WTC11 (cell line): Measurements from ENCODE around the gene STOM. TPM values are rescaled to one million over a fixed set of nuclear protein-coding genes. Genes with fewer than 3 reads are reported as not detected.

ENCODE experiments used
- ATAC-seq: fragments of 200-7000 bp; cut with Tn5 transposase; 2 replicates; pipeline ENCODE4 v1.10.0; 2021; ENCODE audit warnings: mild to moderate bottlenecking, moderate library complexity
- CTCF ChIA-PET: fragments of 300-600 bp; sonication (Branson Sonifier 250); formaldehyde crosslinking; loops from one replicate; lab custom pipeline; 2021; ENCODE audit warnings: antibody characterized with exemption; lab: Charles Lee
- POLR2A ChIA-PET: fragments of 350-600 bp; sonication (Branson Sonifier 250); formaldehyde crosslinking; loops from one replicate; lab custom pipeline; 2021; ENCODE audit warnings: antibody characterized with exemption; lab: Charles Lee
- DNase-seq: peaks from one replicate; pipeline ENCODE4 v3.0.0; 2021; ENCODE audit warnings: low spot score
- H3K27ac Mint-ChIP-seq: 2 replicates; pipeline ENCODE4 v1.8.0; 2021; ENCODE audit warnings: mixed read lengths
- H3K27me3 Mint-ChIP-seq: 2 replicates; pipeline ENCODE4 v1.8.0; 2021; ENCODE audit warnings: low read depth, mild to moderate bottlenecking, moderate library complexity, mixed read lengths
- H3K36me3 Mint-ChIP-seq: 2 replicates; pipeline ENCODE4 v1.8.0; 2021; ENCODE audit warnings: mixed read lengths
- H3K4me1 Mint-ChIP-seq: 2 replicates; pipeline ENCODE4 v1.8.0; 2022; ENCODE audit warnings: mixed read lengths
- H3K4me3 Mint-ChIP-seq: 2 replicates; pipeline ENCODE4 v1.8.0; 2021; ENCODE audit warnings: mild to moderate bottlenecking, moderate library complexity, mixed read lengths
- H3K9me3 Mint-ChIP-seq: 2 replicates; pipeline ENCODE4 v1.8.0; 2021; ENCODE audit warnings: mixed read lengths
- ELF4 ChIP-seq: sonication (generic); formaldehyde crosslinking; IDR thresholded peaks from 2 replicates; pipeline ENCODE4 v1.8.1; 2022; ENCODE audit warnings: low read depth, mild to moderate bottlenecking, moderate library complexity, missing genetic modification reagents
- FOXP4 ChIP-seq: sonication (generic); formaldehyde crosslinking; IDR thresholded peaks from 2 replicates; pipeline ENCODE4 v1.8.0; 2022; ENCODE audit warnings: mild to moderate bottlenecking, missing genetic modification reagents
- GABPB1 ChIP-seq: sonication (generic); formaldehyde crosslinking; IDR thresholded peaks from 2 replicates; pipeline ENCODE4 v1.8.1; 2023; ENCODE audit warnings: mild to moderate bottlenecking, missing genetic modification reagents
- GTF2I ChIP-seq: fragments of 250-450 bp; sonication (Bioruptor Pico); conservative IDR thresholded peaks from 2 replicates; pipeline ENCODE4 v1.4.0; 2021; ENCODE audit warnings: mild to moderate bottlenecking
- HMGA2 ChIP-seq: fragments of 250-450 bp; sonication (Bioruptor Pico); IDR thresholded peaks from 2 replicates; pipeline ENCODE4 v1.4.0; 2021; ENCODE audit warnings: mild to moderate bottlenecking, moderate library complexity
- IRF1 ChIP-seq: sonication (generic); formaldehyde crosslinking; IDR thresholded peaks from 2 replicates; pipeline ENCODE4 v1.8.0; 2023; ENCODE audit warnings: missing genetic modification reagents
- KAT7 ChIP-seq: sonication (generic); formaldehyde crosslinking; IDR thresholded peaks from 2 replicates; pipeline ENCODE4 v1.8.1; 2023; ENCODE audit warnings: missing genetic modification reagents, mild to moderate bottlenecking, borderline replicate concordance
- MAX ChIP-seq: sonication (generic); formaldehyde crosslinking; IDR thresholded peaks from 2 replicates; pipeline ENCODE4 v1.8.0; 2022; ENCODE audit warnings: mild to moderate bottlenecking, missing genetic modification reagents
- NFATC4 ChIP-seq: fragments of 250-450 bp; sonication (Bioruptor Pico); IDR thresholded peaks from 2 replicates; pipeline ENCODE4 v1.9.0; 2021; ENCODE audit warnings: mild to moderate bottlenecking
- NR2C2 ChIP-seq: sonication (generic); formaldehyde crosslinking; IDR thresholded peaks from 2 replicates; pipeline ENCODE4 v1.8.0; 2022; ENCODE audit warnings: mild to moderate bottlenecking, missing genetic modification reagents
- NR3C1 ChIP-seq: sonication (generic); formaldehyde crosslinking; conservative IDR thresholded peaks from 2 replicates; pipeline ENCODE4 v1.8.1; 2023; ENCODE audit warnings: low read depth, mild to moderate bottlenecking, missing genetic modification reagents
- PRDM15 ChIP-seq: sonication (generic); formaldehyde crosslinking; IDR thresholded peaks from 2 replicates; pipeline ENCODE4 v1.8.0; 2022; ENCODE audit warnings: missing genetic modification reagents
- RORB ChIP-seq: fragments of 250-450 bp; sonication (Bioruptor Pico); IDR thresholded peaks from 2 replicates; pipeline ENCODE4 v1.9.0; 2021; ENCODE audit warnings: mild to moderate bottlenecking
- SMAD3 ChIP-seq: sonication (generic); formaldehyde crosslinking; IDR thresholded peaks from 2 replicates; pipeline ENCODE4 v1.8.0; 2022; ENCODE audit warnings: missing genetic modification reagents, mild to moderate bottlenecking, borderline replicate concordance
- SMAD4 ChIP-seq: sonication (generic); formaldehyde crosslinking; IDR thresholded peaks from 2 replicates; pipeline ENCODE4 v1.8.0; 2022; ENCODE audit warnings: mild to moderate bottlenecking, missing genetic modification reagents
- TCF7 ChIP-seq: sonication (generic); formaldehyde crosslinking; IDR thresholded peaks from 2 replicates; pipeline ENCODE4 v1.8.0; 2022; ENCODE audit warnings: mild to moderate bottlenecking, low read depth, missing genetic modification reagents, moderate library complexity
- ZNF317 ChIP-seq: sonication (generic); formaldehyde crosslinking; IDR thresholded peaks from 2 replicates; pipeline ENCODE4 v1.8.1; 2023; ENCODE audit warnings: low read depth, mild to moderate bottlenecking, moderate library complexity, missing genetic modification reagents, borderline replicate concordance
- ZNF416 ChIP-seq: fragments of 250-450 bp; sonication (Bioruptor Pico); IDR thresholded peaks from 2 replicates; pipeline ENCODE4 v1.9.0; 2021; ENCODE audit warnings: mild to moderate bottlenecking, inconsistent platforms
- total RNA-seq: library from RNA; stranded (reverse); gene quantifications from 3 replicates; pipeline ENCODE4 v1.2.3, GENCODE V29; 2021

Gene STOM
- total RNA-seq, 1 experiment from 2014 or later: 32.9 TPM

- TF ChIP-seq PRDM15 (CRISPR knock-in tag) (no peak), ZNF416 (CRISPR knock-in tag) (no peak), HMGA2 (CRISPR knock-in tag) (no peak), GTF2I (no peak)
These were observed 66.3 kb downstream of the STOM start (continued) for GRCh38 chr9:121303456-121304451.

GRCh38 chr9:121302786-121303185 lies 67.3 kb downstream of the STOM start:
- no peak for DNase-seq
- CTCF ChIA-PET: interaction anchor here (0.8 to 1.2 kb wide), 2 partner anchors 12 to 17 kb away, joined by 3 to 4 read pairs; no protein-coding TSS in a partner anchor

GRCh38 chr9:121302341-121302740 lies 67.7 kb downstream of the STOM start:
- Mint-ChIP-seq H3K27ac (no peak overlapping the region), H3K27me3 (peaks cover 21% of the 10 kb centered on the region), H3K9me3 (no peaks in the 10 kb centered on the region), H3K4me1 (peaks cover 23% of the 10 kb centered on the region), H3K36me3 (no peaks in the 10 kb centered on the region), H3K4me3 (no peak overlapping the region)
- ATAC-seq (no peak), DNase-seq (no peak)
- TF ChIP-seq NR2C2 (CRISPR knock-in tag): no peak
- TF ChIP-seq FOXP4 (CRISPR knock-in tag): no peak
- TF ChIP-seq MAX (CRISPR knock-in tag): no peak
- no peak for TF ChIP-seq SMAD4 (CRISPR knock-in tag)
- TF ChIP-seq NR3C1 (CRISPR knock-in tag): no peak
- ChIA-PET CTCF (interaction anchor here (0.8 to 1.2 kb wide), 2 partner anchors 11 to 18 kb away, joined by 3 to 4 read pairs; no protein-coding TSS in a partner anchor), POLR2A (no interaction called here)

More at GRCh38 chr9:121302786-121303185, 67.3 kb downstream of the STOM start:
- H3K27ac Mint-ChIP-seq: no peak overlapping the region
- POLR2A ChIA-PET: no interaction called here
- TF ChIP-seq RORB (CRISPR knock-in tag) (no peak), NFATC4 (CRISPR knock-in tag) (no peak), ELF4 (CRISPR knock-in tag) (no peak), IRF1 (CRISPR knock-in tag) (no peak), GABPB1 (CRISPR knock-in tag) (no peak), ZNF317 (CRISPR knock-in tag) (no peak), SMAD3 (no peak), TCF7 (no peak), KAT7 (CRISPR knock-in tag) (no peak)
- peaks cover 21% of the 10 kb centered on the region for H3K27me3 Mint-ChIP-seq
- no peak overlapping the region for H3K4me3 Mint-ChIP-seq
- no peak for ATAC-seq
- H3K4me1 Mint-ChIP-seq: peaks cover 20% of the 10 kb centered on the region
- no peaks in the 10 kb centered on the region for H3K9me3 Mint-ChIP-seq
- no peaks in the 10 kb centered on the region for H3K36me3 Mint-ChIP-seq
